ENCODE data around the gene KCNN3. TPM values are rescaled to one million over a fixed set of nuclear protein-coding genes. Genes with fewer than 3 reads are reported as not detected.

KCNN3 gene
- total RNA-seq, 1 experiment from 2014 or later: 0.26 TPM

DNA sequence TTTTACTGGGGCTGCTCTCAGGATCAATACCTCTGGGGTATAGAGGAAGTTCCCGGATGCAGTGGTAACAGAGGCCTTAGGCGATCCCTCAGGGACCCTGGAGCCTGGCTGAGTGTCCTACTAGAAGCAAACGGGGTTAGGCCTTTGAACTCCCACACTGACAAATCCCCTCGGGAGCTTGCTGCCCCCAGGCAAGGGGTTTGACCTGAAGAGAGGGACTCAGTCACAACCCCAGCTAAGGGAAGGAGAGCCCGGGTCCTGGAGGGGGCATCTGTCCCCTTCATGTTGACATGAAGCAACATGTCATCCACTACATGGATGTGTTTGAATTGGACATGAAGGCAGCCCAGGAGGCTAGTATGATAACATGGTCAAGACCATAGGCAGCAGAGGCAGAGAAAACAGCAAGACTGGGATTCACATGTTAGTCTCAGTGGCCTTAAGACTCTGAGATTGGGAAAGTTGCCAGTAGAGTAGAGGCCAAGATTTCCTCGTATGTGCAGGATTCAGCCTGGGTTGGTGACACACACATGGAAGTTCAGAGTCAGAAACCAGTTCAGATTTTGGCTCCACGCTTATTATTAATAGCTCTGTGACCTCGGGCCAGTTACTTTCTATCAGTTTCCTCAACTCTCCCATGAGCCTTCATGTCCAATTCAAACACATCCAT, 101.5 kb downstream of the KCNN3 start:
- Histone ChIP-seq H3K9me3 (ENCODE audit: low read length) (no peaks in the 10 kb centered on the region), H3K27ac (ENCODE audit: low read length) (no peak overlapping the region), H3K9me2 (replicated peaks; ENCODE audit: low read length) (no peaks in the 10 kb centered on the region), H3K9ac (ENCODE audit: low read length) (no peak overlapping the region), H3K79me2 (ENCODE audit: low read length) (no peaks in the 10 kb centered on the region), H3K36me3 (ENCODE audit: low read depth, low read length) (no peaks in the 10 kb centered on the region), H3K4me1 (ENCODE audit: insufficient read depth, low read length) (no peaks in the 10 kb centered on the region), H3K27me3 (ENCODE audit: low read length) (peaks cover 34% of the 10 kb centered on the region), H2AFZ (ENCODE audit: low read length) (no peak overlapping the region), H3K4me2 (ENCODE audit: low read length) (no peak overlapping the region), H4K20me1 (ENCODE audit: low read length) (no peaks in the 10 kb centered on the region), H3K4me3 (ENCODE audit: low read length) (no peak overlapping the region), H3F3A (ENCODE audit: low read length, unreplicated experiment) (no peaks in the 10 kb centered on the region)
- TF ChIP-seq EZH2phosphoT487 (IDR thresholded peaks at IDR 0.05; ENCODE audit: borderline replicate concordance, low read length) (no peak), EZH2 (IDR thresholded peaks at IDR 0.05; ENCODE audit: low read length, unreplicated experiment) (no peak)
- TF ChIP-seq, protein P1, sequence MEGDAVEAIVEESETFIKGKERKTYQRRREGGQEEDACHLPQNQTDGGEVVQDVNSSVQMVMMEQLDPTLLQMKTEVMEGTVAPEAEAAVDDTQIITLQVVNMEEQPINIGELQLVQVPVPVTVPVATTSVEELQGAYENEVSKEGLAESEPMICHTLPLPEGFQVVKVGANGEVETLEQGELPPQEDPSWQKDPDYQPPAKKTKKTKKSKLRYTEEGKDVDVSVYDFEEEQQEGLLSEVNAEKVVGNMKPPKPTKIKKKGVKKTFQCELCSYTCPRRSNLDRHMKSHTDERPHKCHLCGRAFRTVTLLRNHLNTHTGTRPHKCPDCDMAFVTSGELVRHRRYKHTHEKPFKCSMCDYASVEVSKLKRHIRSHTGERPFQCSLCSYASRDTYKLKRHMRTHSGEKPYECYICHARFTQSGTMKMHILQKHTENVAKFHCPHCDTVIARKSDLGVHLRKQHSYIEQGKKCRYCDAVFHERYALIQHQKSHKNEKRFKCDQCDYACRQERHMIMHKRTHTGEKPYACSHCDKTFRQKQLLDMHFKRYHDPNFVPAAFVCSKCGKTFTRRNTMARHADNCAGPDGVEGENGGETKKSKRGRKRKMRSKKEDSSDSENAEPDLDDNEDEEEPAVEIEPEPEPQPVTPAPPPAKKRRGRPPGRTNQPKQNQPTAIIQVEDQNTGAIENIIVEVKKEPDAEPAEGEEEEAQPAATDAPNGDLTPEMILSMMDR (conservative IDR thresholded peaks at IDR 0.05; ENCODE audit: low read depth, low read length): no peak
- no peak for DNase-seq
- ChIA-PET CTCF (no interaction called here), POLR2A (ENCODE audit: unreplicated experiment) (no interaction called here)
- intact Hi-C loops (cut with micrococcal nuclease): no loop called here
- no peak for ATAC-seq
- BruUV-seq (replicated peaks): no TSS peak

DNA sequence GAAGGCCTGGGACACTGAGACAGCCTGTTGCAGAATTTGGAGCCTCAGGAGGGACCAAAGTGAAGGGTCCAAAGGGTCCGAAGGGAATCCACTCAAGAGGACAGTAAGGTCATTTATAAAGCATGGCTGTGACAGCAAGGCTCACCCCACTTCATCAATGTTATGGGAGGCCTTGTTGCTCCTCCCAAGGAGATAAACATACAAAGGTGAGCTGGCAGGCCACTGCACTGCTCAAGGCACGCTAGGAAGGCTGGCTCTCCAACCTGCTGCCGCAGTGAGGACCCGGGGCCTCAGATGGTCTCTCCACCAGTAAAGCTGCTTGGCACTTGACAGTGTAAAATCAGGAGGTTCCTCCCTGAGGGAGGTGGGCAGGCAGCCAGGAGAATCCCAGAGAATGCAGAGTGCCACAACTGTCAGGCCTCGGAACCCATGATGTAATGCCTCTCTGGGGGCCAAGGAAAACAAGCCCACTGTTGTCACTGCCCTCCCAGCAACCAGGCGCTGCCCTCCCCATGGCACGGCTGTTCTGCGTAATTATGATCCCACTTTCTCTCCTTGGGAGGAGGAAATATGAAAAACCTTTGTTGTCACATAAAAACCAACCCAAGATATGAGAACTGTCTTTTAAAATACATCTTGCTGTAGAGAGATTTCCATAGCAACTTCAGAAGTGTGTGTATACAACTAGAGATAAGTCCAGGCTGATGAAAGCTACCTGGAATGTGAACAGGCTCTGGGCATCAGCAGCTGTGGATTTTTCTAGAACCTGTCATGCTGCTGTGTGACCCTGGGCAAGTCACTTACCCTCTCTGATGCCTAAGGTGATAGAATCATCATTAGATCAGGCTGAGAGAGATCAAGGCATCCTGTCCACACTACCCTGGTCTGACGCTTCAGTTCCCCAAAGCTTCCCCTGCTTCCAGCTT, 102.5 kb downstream of the KCNN3 start:
- DNase-seq (no peak), ATAC-seq (no peak)
- intact Hi-C loops (cut with micrococcal nuclease): no loop called here
- Histone ChIP-seq H3K9me2 (replicated peaks; ENCODE audit: low read length) (no peaks in the 10 kb centered on the region), H3K4me3 (ENCODE audit: low read length) (no peak overlapping the region), H3F3A (ENCODE audit: low read length, unreplicated experiment) (no peaks in the 10 kb centered on the region), H3K4me1 (ENCODE audit: insufficient read depth, low read length) (no peaks in the 10 kb centered on the region), H3K9me3 (ENCODE audit: low read length) (no peaks in the 10 kb centered on the region), H3K9ac (ENCODE audit: low read length) (no peak overlapping the region), H3K36me3 (ENCODE audit: low read depth, low read length) (no peaks in the 10 kb centered on the region), H3K27me3 (ENCODE audit: low read length) (peaks cover 40% of the 10 kb centered on the region), H4K20me1 (ENCODE audit: low read length) (no peaks in the 10 kb centered on the region), H3K4me2 (ENCODE audit: low read length) (no peak overlapping the region), H3K27ac (ENCODE audit: low read length) (no peak overlapping the region), H3K79me2 (ENCODE audit: low read length) (no peaks in the 10 kb centered on the region), H2AFZ (ENCODE audit: low read length) (no peak overlapping the region)
- no TSS peak for BruUV-seq (replicated peaks)
- no peak for TF ChIP-seq EZH2phosphoT487 (IDR thresholded peaks at IDR 0.05; ENCODE audit: borderline replicate concordance, low read length)
- TF ChIP-seq, protein P1 (conservative IDR thresholded peaks at IDR 0.05; ENCODE audit: low read depth, low read length): no peak
- TF ChIP-seq EZH2 (IDR thresholded peaks at IDR 0.05; ENCODE audit: low read length, unreplicated experiment): no peak
- ChIA-PET CTCF (no interaction called here), POLR2A (ENCODE audit: unreplicated experiment) (no interaction called here)
